Upper lobe of left lung (tissue), 6 donors: ENCODE results near the gene ADPRHL1. TPM values are rescaled to one million over a fixed set of nuclear protein-coding genes. Genes with fewer than 3 reads are reported as not detected.

ENCODE experiments used
- ATAC-seq, 2 donors: fragments of 200-7000 bp; cut with Tn5 transposase; one replicate each; pipeline ENCODE4 v1.9.1; 2022; ENCODE audit warnings: mild to moderate bottlenecking in 2 of 2, moderate library complexity in 2 of 2; ENCODE audit not compliant: low FRiP score in 2 of 2
- DNase-seq, 2 donors: peaks; one replicate each; pipeline ENCODE4 v3.0.0-alpha.2; 2019 to 2020
- H3K27ac ChIP-seq, 4 donors: fragments of 200-600 bp; sonication (generic); one replicate each; pipeline ENCODE4 v1.5.1; 2016 to 2019
- H3K27me3 ChIP-seq, 4 donors: fragments of 200-600 bp; sonication (generic); one replicate each; pipeline ENCODE4 v1.5.1; 2017 to 2019
- H3K36me3 ChIP-seq, 4 donors: fragments of 200-600 bp; sonication (generic); one replicate each; pipeline ENCODE4 v1.5.1; 2016 to 2019
- H3K4me1 ChIP-seq, 4 donors: fragments of 200-600 bp; sonication (generic); one replicate each; pipeline ENCODE4 v1.5.1; 2018 to 2019
- H3K4me3 ChIP-seq, 4 donors: fragments of 200-600 bp; sonication (generic); one replicate each; pipeline ENCODE4 v1.5.1; 2017 to 2019; ENCODE audit warnings: mild to moderate bottlenecking in 2 of 4, moderate library complexity in 1 of 4
- H3K9me3 ChIP-seq, 4 donors: fragments of 200-600 bp; sonication (generic); one replicate each; pipeline ENCODE4 v1.5.1; 2018 to 2019
- EP300 ChIP-seq, 4 donors: sonication (generic); formaldehyde crosslinking; IDR thresholded peaks; one replicate each; pipeline ENCODE4 v1.5.1; 2017; ENCODE audit warnings: antibody characterized with exemption in 4 of 4, control low read depth in 2 of 4
- POLR2A ChIP-seq, 4 donors: fragments of 450-650 bp; IDR thresholded peaks; one replicate each; pipeline ENCODE4 v1.5.1; 2016 to 2017; ENCODE audit warnings: antibody characterized with exemption in 4 of 4, mild to moderate bottlenecking in 2 of 4
- POLR2AphosphoS5 ChIP-seq, 2 donors: sonication (generic); formaldehyde crosslinking; IDR thresholded peaks; one replicate each; pipeline ENCODE4 v1.5.1; 2017; ENCODE audit warnings: antibody characterized with exemption in 2 of 2
- WGBS, 2 donors: methylation state at CpG; one replicate each; pipeline ENCODE4 v1.1.5; 2017 to 2018; 5-methylcytosine and 5-hydroxymethylcytosine counted together
- total RNA-seq, 6 donors: library from RNA; depleted of rRNA in 4 of 6; stranded (reverse); fragments of >200 nt in 4 of 6; gene quantifications; one replicate each; pipeline versions ENCODE4 v1.1.0 to v1.2.1, GENCODE V29; 2016 to 2021
- TF ChIP-seq, protein P1 (sequence below), 6 experiments: fragments of 450-650 bp in 4 of 6; fragments of 200-600 bp in 2 of 6; sonication (generic) in 2 of 6; IDR thresholded peaks; one replicate each; pipeline ENCODE4 v1.5.1; 2016 to 2019; ENCODE audit warnings: antibody characterized with exemption in 6 of 6
- donor health status: DM: no; HTN: no; CAD: no; lungs with moderate emphysema.
- donor health status: DM: no; HTN: yes; CAD: no; lungs with severe emphysema.

ADPRHL1 gene
- total RNA-seq, 6 donors from 2014 or later, result 0.59 to 6.3 (median 2.8) TPM

DNA sequence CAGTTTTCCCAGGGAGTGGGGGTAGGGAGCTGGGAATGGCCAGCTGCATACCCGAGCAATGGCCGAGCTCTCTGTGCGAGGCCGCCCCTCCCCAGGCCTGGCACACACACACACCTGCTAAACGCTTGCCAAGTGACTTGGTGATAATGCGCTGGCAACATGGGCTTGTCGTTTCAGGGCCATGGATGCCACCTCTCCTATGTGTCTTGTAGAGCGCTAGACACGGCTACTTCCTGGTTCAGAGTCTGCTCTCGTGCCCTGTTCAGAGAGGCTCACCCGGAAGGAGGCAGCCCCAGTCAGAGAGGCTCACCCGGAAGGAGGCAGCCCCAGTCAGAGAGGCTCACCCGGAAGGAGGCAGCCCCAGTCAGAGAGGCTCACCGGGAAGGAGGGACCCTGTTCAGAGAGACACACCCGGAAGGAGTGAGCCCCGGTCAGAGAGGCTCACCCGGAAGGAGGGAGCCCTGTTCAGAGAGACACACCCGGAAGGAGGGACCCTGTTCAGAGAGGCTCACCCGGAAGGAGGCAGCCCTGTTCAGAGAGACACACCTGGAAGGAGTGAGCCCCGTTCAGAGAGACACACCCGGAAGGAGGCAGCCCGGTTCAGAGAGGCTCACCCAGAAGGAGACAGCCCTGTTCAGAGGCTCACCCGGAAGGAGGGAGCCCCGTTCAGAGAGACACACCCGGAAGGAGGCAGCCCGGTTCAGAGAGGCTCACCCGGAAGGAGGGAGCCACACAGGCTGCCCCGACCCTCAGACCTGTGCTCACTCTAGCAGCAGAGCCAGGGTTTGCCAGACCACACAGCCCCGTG is 4.2 kb downstream of the ADPRHL1 start:
- DNase-seq, result peak; percentile 59 to 78
- TF ChIP-seq EP300 (IDR thresholded peaks at IDR 0.05), result no peak
- peak in 1 of 4 donors; percentile 9 for TF ChIP-seq POLR2A (IDR thresholded peaks at IDR 0.05)
- TF ChIP-seq, protein P1, sequence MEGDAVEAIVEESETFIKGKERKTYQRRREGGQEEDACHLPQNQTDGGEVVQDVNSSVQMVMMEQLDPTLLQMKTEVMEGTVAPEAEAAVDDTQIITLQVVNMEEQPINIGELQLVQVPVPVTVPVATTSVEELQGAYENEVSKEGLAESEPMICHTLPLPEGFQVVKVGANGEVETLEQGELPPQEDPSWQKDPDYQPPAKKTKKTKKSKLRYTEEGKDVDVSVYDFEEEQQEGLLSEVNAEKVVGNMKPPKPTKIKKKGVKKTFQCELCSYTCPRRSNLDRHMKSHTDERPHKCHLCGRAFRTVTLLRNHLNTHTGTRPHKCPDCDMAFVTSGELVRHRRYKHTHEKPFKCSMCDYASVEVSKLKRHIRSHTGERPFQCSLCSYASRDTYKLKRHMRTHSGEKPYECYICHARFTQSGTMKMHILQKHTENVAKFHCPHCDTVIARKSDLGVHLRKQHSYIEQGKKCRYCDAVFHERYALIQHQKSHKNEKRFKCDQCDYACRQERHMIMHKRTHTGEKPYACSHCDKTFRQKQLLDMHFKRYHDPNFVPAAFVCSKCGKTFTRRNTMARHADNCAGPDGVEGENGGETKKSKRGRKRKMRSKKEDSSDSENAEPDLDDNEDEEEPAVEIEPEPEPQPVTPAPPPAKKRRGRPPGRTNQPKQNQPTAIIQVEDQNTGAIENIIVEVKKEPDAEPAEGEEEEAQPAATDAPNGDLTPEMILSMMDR (IDR thresholded peaks at IDR 0.05), result no peak
- TF ChIP-seq POLR2AphosphoS5 (IDR thresholded peaks at IDR 0.05), result no peak
- peak; percentile 85 to 89 for ATAC-seq
- no peaks in the 10 kb centered on the region for H3K9me3 ChIP-seq
- H3K36me3 ChIP-seq, result peaks cover 0 to 12% (median 6%) of the 10 kb centered on the region in 4 donors
- 49 to 72% methylated on average over 13 to 29 of the region's 29 CpGs for WGBS, 2 donors
- H3K27ac ChIP-seq, result peak overlapping the region; percentile 71 to 81 (median 78)
- H3K4me3 ChIP-seq, result peak overlapping the region in 3 of 4 donors; percentile 38 to 53 (median 48)
- no peaks in the 10 kb centered on the region for H3K27me3 ChIP-seq
- H3K4me1 ChIP-seq, result peaks cover 3 to 10% (median 8%) of the 10 kb centered on the region in 4 donors

- ATAC-seq, result peak; percentile 39 to 50
- peak overlapping the region; percentile 71 to 81 (median 78) for H3K27ac ChIP-seq
- H3K4me1 ChIP-seq, result peaks cover 3 to 10% (median 8%) of the 10 kb centered on the region in 4 donors
- no peaks in the 10 kb centered on the region for H3K27me3 ChIP-seq
- peak; percentile 47 to 63 for DNase-seq
- TF ChIP-seq POLR2AphosphoS5 (IDR thresholded peaks at IDR 0.05) (no peak), EP300 (IDR thresholded peaks at IDR 0.05) (no peak), POLR2A (IDR thresholded peaks at IDR 0.05) (peak in 1 of 4 donors; percentile 7)
- TF ChIP-seq, protein P1 (IDR thresholded peaks at IDR 0.05), result no peak
- peaks cover 0 to 8% (median 3%) of the 10 kb centered on the region in 4 donors for H3K36me3 ChIP-seq
- H3K4me3 ChIP-seq, result peak overlapping the region in 3 of 4 donors; percentile 38 to 53 (median 48)
- H3K9me3 ChIP-seq, result no peaks in the 10 kb centered on the region
- WGBS, 2 donors, result 34 to 60% methylated on average over 2 to 5 of the region's 6 CpGs
These were observed 4.8 kb downstream of the ADPRHL1 start for GRCh38 chr13:113448545-113448884.

- no peaks in the 10 kb centered on the region for H3K27me3 ChIP-seq
- TF ChIP-seq, protein P1 (IDR thresholded peaks at IDR 0.05), result no peak
- TF ChIP-seq POLR2A (IDR thresholded peaks at IDR 0.05), result no peak
- no peak for TF ChIP-seq POLR2AphosphoS5 (IDR thresholded peaks at IDR 0.05)
- no peak for TF ChIP-seq EP300 (IDR thresholded peaks at IDR 0.05)
- no peaks in the 10 kb centered on the region for H3K9me3 ChIP-seq
- DNase-seq, result no peak
- no peaks in the 10 kb centered on the region for H3K36me3 ChIP-seq
- no peak for ATAC-seq
- 92 to 94% methylated on average over 6 of the region's 6 CpGs for WGBS, 2 donors
- peaks cover 3 to 10% (median 8%) of the 10 kb centered on the region in 4 donors for H3K4me1 ChIP-seq
- no peak overlapping the region for H3K27ac ChIP-seq
- no peak overlapping the region for H3K4me3 ChIP-seq
These were observed 5.7 kb downstream of the ADPRHL1 start for GRCh38 chr13:113447596-113447995.

GRCh38 chr13:113446488-113446854 is 6.8 kb downstream of the ADPRHL1 start:
- Histone ChIP-seq H3K4me3 (no peak overlapping the region), H3K27me3 (no peaks in the 10 kb centered on the region), H3K9me3 (no peaks in the 10 kb centered on the region), H3K4me1 (peaks cover 3 to 10% (median 8%) of the 10 kb centered on the region in 4 donors), H3K27ac (no peak overlapping the region), H3K36me3 (no peaks in the 10 kb centered on the region)
- TF ChIP-seq POLR2A (IDR thresholded peaks at IDR 0.05) (no peak), EP300 (IDR thresholded peaks at IDR 0.05) (no peak), POLR2AphosphoS5 (IDR thresholded peaks at IDR 0.05) (no peak)
- TF ChIP-seq, protein P1 (IDR thresholded peaks at IDR 0.05), result no peak
- ATAC-seq, result no peak
- 78 to 85% methylated on average over 4 to 9 of the region's 9 CpGs for WGBS, 2 donors
- no peak for DNase-seq
